CD14-positive monocyte (primary cell): Measurements from ENCODE around the gene ATG101. TPM values are rescaled to one million over a fixed set of nuclear protein-coding genes. Genes with fewer than 3 reads are reported as not detected.

Experiments
- DNase-seq, 3 donors: peaks; one replicate each; pipeline ENCODE4 v3.0.0-alpha.2; 2011 to 2022
- H2AFZ ChIP-seq: 2 replicates; pipeline ENCODE4 v1.6.0; 2012; ENCODE audit warnings: mild to moderate bottlenecking, low read depth, low read length, inconsistent platforms; ENCODE audit not compliant: insufficient read depth, poor library complexity, severe bottlenecking
- H3K27ac ChIP-seq, 2 donors: 1 replicate in 1 of 2; 2 replicates in 1 of 2; pipeline ENCODE4 v1.5.1; 2012 to 2013; ENCODE audit warnings: low read length in 2 of 2, control low read depth in 1 of 2, inconsistent platforms in 1 of 2, low read depth in 1 of 2, mild to moderate bottlenecking in 1 of 2
- H3K27me3 ChIP-seq, 2 donors: one replicate each; pipeline versions ENCODE4 v1.6.0 to v1.6.1; 2011 to 2013; ENCODE audit warnings: low read length in 2 of 2; ENCODE audit not compliant: control insufficient read depth in 2 of 2, insufficient read depth in 2 of 2
- H3K36me3 ChIP-seq, 2 donors: replicated peaks in 1 of 2; 1 replicate in 1 of 2; 2 replicates in 1 of 2; pipeline versions ENCODE4 v1.5.1 to v1.6.1; 2012 to 2013; ENCODE audit warnings: low read length in 2 of 2, control low read depth in 1 of 2, inconsistent platforms in 1 of 2, mild to moderate bottlenecking in 1 of 2; ENCODE audit not compliant: insufficient read depth in 2 of 2, control insufficient read depth in 1 of 2
- H3K4me1 ChIP-seq, 2 donors: 1 replicate in 1 of 2; 2 replicates in 1 of 2; pipeline versions ENCODE4 v1.5.1 to v1.6.1; 2012 to 2013; ENCODE audit warnings: low read length in 2 of 2, control low read depth in 1 of 2, inconsistent platforms in 1 of 2, mild to moderate bottlenecking in 1 of 2, moderate library complexity in 1 of 2; ENCODE audit not compliant: insufficient read depth in 2 of 2, control insufficient read depth in 1 of 2
- H3K4me2 ChIP-seq: replicated peaks from 2 replicates; pipeline ENCODE3; 2012; ENCODE audit warnings: low read length, moderate library complexity, mild to moderate bottlenecking; ENCODE audit not compliant: poor library complexity, severe bottlenecking; ENCODE audit errors: extremely low read depth
- H3K4me3 ChIP-seq, 3 experiments: fragments of 200-600 bp in 1 of 3; sonication (generic) in 1 of 3; replicated peaks in 1 of 3; 1 replicate in 2 of 3; 2 replicates in 1 of 3; pipeline ENCODE4 v1.5.1; 2011 to 2013; ENCODE audit warnings: low read length in 3 of 3, mild to moderate bottlenecking in 3 of 3, control low read depth in 2 of 3, low read depth in 2 of 3, inconsistent platforms in 1 of 3, moderate library complexity in 1 of 3
- H3K79me2 ChIP-seq: 2 replicates; pipeline ENCODE4 v1.6.0; 2012; ENCODE audit warnings: mild to moderate bottlenecking, control low read depth, inconsistent platforms, low read length, moderate library complexity; ENCODE audit not compliant: insufficient read depth
- H3K9ac ChIP-seq: 2 replicates; pipeline ENCODE4 v1.6.0; 2017; ENCODE audit warnings: low read length, mild to moderate bottlenecking; ENCODE audit not compliant: insufficient read depth, poor library complexity, severe bottlenecking
- H3K9me3 ChIP-seq, 2 donors: replicated peaks in 1 of 2; 1 replicate in 1 of 2; 2 replicates in 1 of 2; pipeline versions ENCODE4 v1.5.1 to v1.6.1; 2012 to 2013; ENCODE audit warnings: low read length in 2 of 2, control low read depth in 1 of 2; ENCODE audit not compliant: control insufficient read depth in 1 of 2, insufficient read depth in 1 of 2
- H4K20me1 ChIP-seq: 2 replicates; pipeline ENCODE4 v1.6.0; 2012; ENCODE audit warnings: mild to moderate bottlenecking, low read length, control low read depth, moderate library complexity; ENCODE audit not compliant: insufficient read depth
- H3K27ac Mint-ChIP-seq, 7 donors: one replicate each; pipeline ENCODE4 v1.8.0; 2020; ENCODE audit warnings: mild to moderate bottlenecking in 7 of 7, mixed read lengths in 7 of 7, moderate library complexity in 6 of 7, inconsistent platforms in 2 of 7
- H3K27me3 Mint-ChIP-seq, 3 donors: one replicate each; pipeline ENCODE4 v1.8.0; 2021 to 2022; ENCODE audit warnings: low read depth in 3 of 3, mild to moderate bottlenecking in 3 of 3, mixed read lengths in 3 of 3, moderate library complexity in 3 of 3, inconsistent platforms in 1 of 3
- H3K36me3 Mint-ChIP-seq, 2 donors: one replicate each; pipeline ENCODE4 v1.8.0; 2020; ENCODE audit warnings: mixed read lengths in 2 of 2, inconsistent platforms in 1 of 2, mild to moderate bottlenecking in 1 of 2
- H3K4me1 Mint-ChIP-seq: one replicate; pipeline ENCODE4 v1.8.0; 2020; ENCODE audit warnings: mild to moderate bottlenecking, mixed read lengths
- H3K4me3 Mint-ChIP-seq, 2 donors: one replicate each; pipeline ENCODE4 v1.8.0; 2020; ENCODE audit warnings: mild to moderate bottlenecking in 2 of 2, mixed read lengths in 2 of 2, moderate library complexity in 1 of 2
- H3K9me3 Mint-ChIP-seq, 7 donors: one replicate each; pipeline ENCODE4 v1.8.0; 2020 to 2022; ENCODE audit warnings: mixed read lengths in 7 of 7, mild to moderate bottlenecking in 6 of 7, moderate library complexity in 6 of 7, inconsistent platforms in 2 of 7
- WGBS: methylation state at CpG from one replicate; pipeline ENCODE4 v1.1.5; 2013; ENCODE audit warnings: missing lambda C conversion rate; ENCODE audit not compliant: insufficient coverage; 5-methylcytosine and 5-hydroxymethylcytosine counted together
- intact Hi-C, 2 donors: fragments of 100-400 bp; cut with micrococcal nuclease; formaldehyde crosslinking; loops; one replicate each; pipeline versions ENCODE4 v1.15.0 to v1.15.1; 2023
- polyA plus RNA-seq, 3 donors: library from polyadenylated mRNA; depleted of rRNA in 1 of 3; unstranded in 2 of 3; stranded (reverse) in 1 of 3; fragments of 300-500 nt in 2 of 3; fragments of >200 nt in 1 of 3; fragmentation: Illumina TruSeq in 2 of 3; gene quantifications; 1 replicate in 2 of 3; 2 replicates in 1 of 3; pipeline ENCODE4 v1.2.3, GENCODE V29; 2012 to 2021
- TF ChIP-seq, protein P1 (sequence below): fragments of 200-600 bp; IDR thresholded peaks from one replicate; pipeline ENCODE4 v1.8.0; 2022; ENCODE audit warnings: antibody characterized with exemption, mild to moderate bottlenecking

ATG101 gene
- polyA plus RNA-seq, 3 donors, result 20.5 to 120 (median 26.4) TPM

GRCh38 chr12:52080403-52081251, 10.8 kb downstream of the ATG101 start:
- WGBS, result 97% methylated on average over 7 of the region's 10 CpGs
- no peak overlapping the region for H3K4me2 ChIP-seq

DNA sequence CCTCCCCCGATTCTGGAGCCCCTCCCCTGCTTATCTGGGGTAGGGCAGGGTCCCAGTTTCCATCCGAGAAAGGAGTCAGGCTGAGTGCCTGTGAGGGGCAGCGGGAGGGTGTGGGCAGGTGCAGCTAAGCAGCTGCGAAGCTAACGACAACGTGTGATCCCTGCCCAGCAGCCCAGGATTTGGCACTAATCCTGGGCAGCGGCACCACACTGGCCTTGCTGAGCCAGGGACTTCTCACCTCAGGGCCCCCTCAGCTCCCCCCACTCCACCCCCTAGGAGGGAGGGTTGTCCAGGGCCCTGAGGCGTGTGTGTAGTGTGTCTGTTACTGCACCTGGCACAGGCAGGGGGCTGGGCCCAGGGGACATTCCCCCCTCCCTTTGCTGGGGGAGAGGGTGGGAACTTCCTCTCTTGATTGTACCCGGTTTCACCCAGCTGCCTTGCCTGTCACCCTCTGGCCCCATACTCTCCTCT, 11.5 kb downstream of the ATG101 start:
- Histone ChIP-seq H3K4me1 (peaks cover 15 to 18% of the 10 kb centered on the region in 2 donors), H3K4me2 (no peak overlapping the region), H3K36me3 (peaks cover 26 to 33% of the 10 kb centered on the region in 2 donors), H3K9ac (no peak overlapping the region), H3K79me2 (no peaks in the 10 kb centered on the region), H3K27ac (no peak overlapping the region), H3K9me3 (no peaks in the 10 kb centered on the region), H3K4me3 (no peak overlapping the region), H4K20me1 (peaks cover 15% of the 10 kb centered on the region), H3K27me3 (no peaks in the 10 kb centered on the region), H2AFZ (no peak overlapping the region)
- H3K4me1 Mint-ChIP-seq, result peaks cover 18% of the 10 kb centered on the region
- DNase-seq, result peak in 2 of 3 donors; percentile 16 to 46
- H3K27ac Mint-ChIP-seq, result peak overlapping the region in 3 of 7 donors; percentile 46 to 79 (median 49)
- H3K9me3 Mint-ChIP-seq, result no peaks in the 10 kb centered on the region
- peaks cover 30% of the 10 kb centered on the region in 2 donors for H3K36me3 Mint-ChIP-seq
- H3K27me3 Mint-ChIP-seq, result peaks cover 2 to 5% (median 4%) of the 10 kb centered on the region in 3 donors
- TF ChIP-seq, protein P1, sequence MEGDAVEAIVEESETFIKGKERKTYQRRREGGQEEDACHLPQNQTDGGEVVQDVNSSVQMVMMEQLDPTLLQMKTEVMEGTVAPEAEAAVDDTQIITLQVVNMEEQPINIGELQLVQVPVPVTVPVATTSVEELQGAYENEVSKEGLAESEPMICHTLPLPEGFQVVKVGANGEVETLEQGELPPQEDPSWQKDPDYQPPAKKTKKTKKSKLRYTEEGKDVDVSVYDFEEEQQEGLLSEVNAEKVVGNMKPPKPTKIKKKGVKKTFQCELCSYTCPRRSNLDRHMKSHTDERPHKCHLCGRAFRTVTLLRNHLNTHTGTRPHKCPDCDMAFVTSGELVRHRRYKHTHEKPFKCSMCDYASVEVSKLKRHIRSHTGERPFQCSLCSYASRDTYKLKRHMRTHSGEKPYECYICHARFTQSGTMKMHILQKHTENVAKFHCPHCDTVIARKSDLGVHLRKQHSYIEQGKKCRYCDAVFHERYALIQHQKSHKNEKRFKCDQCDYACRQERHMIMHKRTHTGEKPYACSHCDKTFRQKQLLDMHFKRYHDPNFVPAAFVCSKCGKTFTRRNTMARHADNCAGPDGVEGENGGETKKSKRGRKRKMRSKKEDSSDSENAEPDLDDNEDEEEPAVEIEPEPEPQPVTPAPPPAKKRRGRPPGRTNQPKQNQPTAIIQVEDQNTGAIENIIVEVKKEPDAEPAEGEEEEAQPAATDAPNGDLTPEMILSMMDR, result no peak
- intact Hi-C loops, result no loop called here
- no peak overlapping the region for H3K4me3 Mint-ChIP-seq
- WGBS, result 40% methylated on average over 1 of the region's 9 CpGs

More at GRCh38 chr12:52080403-52081251, 10.8 kb downstream of the ATG101 start:
- H3K79me2 ChIP-seq, result no peaks in the 10 kb centered on the region
- H3K27ac Mint-ChIP-seq, result peak overlapping the region in 1 of 7 donors; percentile 30
- H3K27me3 Mint-ChIP-seq, result peaks cover under 1 to 5% (median 4%) of the 10 kb centered on the region in 3 donors
- DNase-seq, result no peak
- TF ChIP-seq, protein P1, result no peak
- no peaks in the 10 kb centered on the region for H3K9me3 ChIP-seq
- H4K20me1 ChIP-seq, result peaks cover 22% of the 10 kb centered on the region
- peaks cover 15 to 18% of the 10 kb centered on the region in 2 donors for H3K4me1 ChIP-seq
- H3K4me1 Mint-ChIP-seq, result peaks cover 18% of the 10 kb centered on the region
- no peak overlapping the region for H3K27ac ChIP-seq
- H3K9me3 Mint-ChIP-seq, result no peaks in the 10 kb centered on the region
- H3K9ac ChIP-seq, result no peak overlapping the region
- H3K4me3 ChIP-seq, result no peak overlapping the region
- H3K27me3 ChIP-seq, result no peaks in the 10 kb centered on the region
- H2AFZ ChIP-seq, result no peak overlapping the region
- peaks cover 33 to 39% of the 10 kb centered on the region in 2 donors for H3K36me3 ChIP-seq
- H3K36me3 Mint-ChIP-seq, result peaks cover 36 to 37% of the 10 kb centered on the region in 2 donors
- no peak overlapping the region for H3K4me3 Mint-ChIP-seq
- intact Hi-C loops, result no loop called here
